GM23248 (cell line): Measurements from ENCODE around the gene WBP2NL.

Experiments used
- EZH2 ChIP-seq: fragments of 200-600 bp; sonication (generic); IDR thresholded peaks from 2 replicates; pipeline ENCODE4 v1.6.1; 2018; ENCODE audit warnings: antibody characterized with exemption, mild to moderate bottlenecking; ENCODE audit not compliant: insufficient read depth, poor library complexity, severe bottlenecking
- EZH2phosphoT487 ChIP-seq: fragments of 200-600 bp; sonication (generic); IDR thresholded peaks from 2 replicates; pipeline ENCODE4 v1.6.1; 2018; ENCODE audit warnings: antibody characterized with exemption, moderate library complexity, mild to moderate bottlenecking, low read depth; ENCODE audit not compliant: insufficient read depth

DNA sequence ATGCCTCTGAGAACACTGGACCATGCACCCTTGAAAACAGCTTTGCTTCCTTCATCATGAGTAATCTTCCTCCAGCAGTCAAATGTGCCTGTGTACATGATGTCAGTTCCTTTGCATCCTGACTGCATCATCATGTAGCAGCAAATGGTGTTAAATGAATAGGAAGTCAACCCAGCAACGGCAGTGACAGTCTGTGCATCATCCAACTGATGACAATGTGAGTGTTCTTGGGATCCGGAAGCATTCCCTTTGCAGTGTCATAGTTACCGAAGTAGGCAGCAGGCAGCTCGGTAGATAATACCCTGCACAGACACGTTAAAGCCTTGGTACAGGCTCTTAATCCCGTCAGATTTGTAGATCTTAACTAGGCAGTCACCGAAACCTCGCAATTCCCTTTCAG lies 2.5 kb downstream of the WBP2NL start:
- TF ChIP-seq EZH2 (no peak), EZH2phosphoT487 (no peak)
